Stimulated activated memory B cell treated with anti-CD40 and anti-IgM and Interleukin-4, amounts not matched to agents 10 μg/mL and 1 μg/mL and 100 μg/mL, for 72 hours (primary cell): Measurements from ENCODE around the gene NEDD4L.
A peak's percentile ranks its signal among the peaks of the same experiment; 100 is the strongest.

Experiments used
- ATAC-seq: fragments of 150-1000 bp; cut with Tn5 transposase; 2 replicates; pipeline ENCODE4 v1.10.0; 2021
- H3K27ac Mint-ChIP-seq: one replicate; pipeline ENCODE4 v1.8.0; 2022; ENCODE audit warnings: mild to moderate bottlenecking, mixed read lengths
- H3K27me3 Mint-ChIP-seq: one replicate; pipeline ENCODE4 v1.8.0; 2022; ENCODE audit warnings: mixed read lengths
- H3K36me3 Mint-ChIP-seq: one replicate; pipeline ENCODE4 v1.8.0; 2022; ENCODE audit warnings: mixed read lengths
- H3K4me1 Mint-ChIP-seq: one replicate; pipeline ENCODE4 v1.8.0; 2022; ENCODE audit warnings: mixed read lengths
- H3K4me3 Mint-ChIP-seq: one replicate; pipeline ENCODE4 v1.8.0; 2022; ENCODE audit warnings: mild to moderate bottlenecking, moderate library complexity, mixed read lengths
- H3K9me3 Mint-ChIP-seq: one replicate; pipeline ENCODE4 v1.8.0; 2022; ENCODE audit warnings: mixed read lengths

NEDD4L gene

DNA sequence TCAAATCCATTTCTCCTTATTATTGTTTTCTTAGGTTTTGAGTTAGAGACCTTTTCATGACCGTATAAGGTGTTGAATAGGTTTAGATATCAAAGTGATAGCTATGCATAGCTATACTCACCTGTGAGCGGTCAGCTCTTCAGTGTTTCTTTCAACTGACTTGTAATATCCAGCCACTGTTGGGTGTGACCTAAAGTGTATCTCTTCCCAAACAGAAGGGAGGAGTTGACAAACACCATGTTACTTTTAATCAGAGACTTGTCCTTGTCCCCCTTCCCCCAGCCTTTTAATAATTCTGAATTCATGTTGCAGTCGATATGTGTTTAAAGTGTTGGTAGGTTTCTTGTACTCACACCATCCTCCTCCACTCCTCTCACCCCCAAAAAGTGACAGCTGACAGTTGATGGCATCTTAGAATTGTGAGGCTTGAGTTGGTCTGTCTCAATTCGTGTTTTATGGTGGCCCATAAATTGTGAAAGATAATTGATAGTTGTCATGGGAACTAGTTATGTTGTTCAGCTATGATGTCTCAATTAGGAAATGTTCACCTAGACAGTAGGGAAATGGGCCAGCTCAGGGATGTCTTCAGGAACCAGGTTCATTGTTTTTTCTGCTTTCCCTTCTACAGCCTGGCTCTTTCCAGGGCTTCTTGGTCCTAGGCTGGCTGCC lies 12.0 kb downstream of the NEDD4L start:
- no peaks in the 10 kb centered on the region for H3K9me3 Mint-ChIP-seq
- peaks cover 13% of the 10 kb centered on the region for H3K4me1 Mint-ChIP-seq
- H3K4me3 Mint-ChIP-seq = no peak overlapping the region
- H3K27ac Mint-ChIP-seq = no peak overlapping the region
- H3K27me3 Mint-ChIP-seq = no peaks in the 10 kb centered on the region
- no peak for ATAC-seq
- H3K36me3 Mint-ChIP-seq = peaks cover 6% of the 10 kb centered on the region

DNA sequence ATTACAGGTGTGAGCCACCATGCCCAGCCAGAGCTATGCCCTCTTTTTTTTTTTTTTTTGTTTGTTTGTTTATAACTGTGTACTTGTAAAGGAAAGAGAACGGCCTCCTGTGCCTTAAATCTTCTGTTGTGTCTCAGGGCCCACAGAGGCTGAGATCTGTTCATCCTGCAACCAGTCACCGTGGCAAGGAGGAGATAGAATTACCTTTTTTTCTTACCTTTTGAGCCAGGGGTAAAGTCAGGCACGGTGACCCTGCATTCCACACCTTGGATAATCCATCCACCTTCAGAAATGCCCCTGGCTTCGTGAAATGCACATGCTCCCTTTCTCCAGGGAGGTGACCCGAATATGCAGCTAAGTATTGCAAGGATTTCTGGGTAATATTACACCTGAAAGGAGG lies 12.8 kb downstream of the NEDD4L start:
- Mint-ChIP-seq H3K27me3 (no peaks in the 10 kb centered on the region), H3K9me3 (no peaks in the 10 kb centered on the region), H3K36me3 (peaks cover 6% of the 10 kb centered on the region), H3K27ac (no peak overlapping the region), H3K4me1 (peaks cover 11% of the 10 kb centered on the region), H3K4me3 (no peak overlapping the region)
- ATAC-seq = no peak

DNA sequence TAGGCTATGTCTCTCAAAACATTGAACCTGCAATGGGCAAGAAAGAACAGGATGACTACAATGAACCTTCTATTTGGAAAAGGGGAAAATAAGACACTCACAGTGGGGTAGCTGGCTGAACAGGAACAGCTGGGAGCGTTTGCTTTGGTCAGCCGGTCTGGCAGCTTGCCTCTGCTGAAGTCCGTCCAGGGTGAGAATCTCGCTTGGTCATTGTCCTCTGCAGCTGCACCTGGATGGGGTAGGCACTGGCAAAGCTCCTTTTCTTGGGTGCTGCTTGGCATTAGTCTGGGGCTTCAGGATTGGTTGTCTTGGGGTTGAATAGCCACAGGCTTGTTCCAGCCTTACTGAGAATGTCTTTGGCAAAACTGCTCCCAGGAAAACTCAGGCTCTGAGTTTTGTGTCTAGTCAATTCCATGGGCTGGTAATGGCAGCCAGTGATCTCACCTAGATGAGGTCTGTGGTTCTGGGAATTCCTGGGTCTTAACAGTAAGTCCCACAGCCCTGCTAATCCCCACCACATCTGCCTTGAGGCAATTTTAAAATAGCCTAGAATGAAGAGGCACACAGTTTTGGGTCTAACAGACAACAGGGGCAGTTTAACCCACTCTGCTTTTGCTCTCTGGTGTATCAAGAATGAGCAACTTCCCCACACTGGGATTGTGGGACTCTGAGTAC lies 13.4 kb downstream of the NEDD4L start:
- H3K9me3 Mint-ChIP-seq = no peaks in the 10 kb centered on the region
- no peak overlapping the region for H3K27ac Mint-ChIP-seq
- H3K27me3 Mint-ChIP-seq = no peaks in the 10 kb centered on the region
- peaks cover 6% of the 10 kb centered on the region for H3K4me1 Mint-ChIP-seq
- ATAC-seq = no peak
- H3K4me3 Mint-ChIP-seq = no peak overlapping the region
- H3K36me3 Mint-ChIP-seq = peaks cover 6% of the 10 kb centered on the region

DNA sequence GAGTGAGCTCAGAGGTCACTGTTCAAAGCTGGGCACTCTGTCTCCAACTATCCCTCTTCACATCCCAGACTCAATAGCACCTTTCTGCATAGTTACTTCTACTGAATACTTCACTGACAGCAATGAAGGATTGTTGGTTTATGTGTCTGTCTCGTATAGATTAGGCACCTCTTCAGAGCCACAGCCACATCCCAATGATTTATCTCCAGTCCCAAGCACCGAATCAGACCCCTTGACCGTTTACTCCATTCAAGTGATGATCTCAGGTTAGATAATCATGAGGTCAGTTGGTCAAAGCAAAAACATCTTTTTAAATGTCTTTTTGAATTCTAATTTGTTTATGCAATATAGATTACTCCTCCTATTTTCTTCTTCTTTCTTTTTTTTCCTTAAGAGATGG lies 14.7 kb downstream of the NEDD4L start:
- Mint-ChIP-seq H3K27me3 (no peaks in the 10 kb centered on the region), H3K9me3 (no peaks in the 10 kb centered on the region), H3K27ac (peak overlapping the region; percentile 6), H3K4me3 (no peak overlapping the region), H3K36me3 (peaks cover 2% of the 10 kb centered on the region), H3K4me1 (peaks cover 6% of the 10 kb centered on the region)
- no peak for ATAC-seq

DNA sequence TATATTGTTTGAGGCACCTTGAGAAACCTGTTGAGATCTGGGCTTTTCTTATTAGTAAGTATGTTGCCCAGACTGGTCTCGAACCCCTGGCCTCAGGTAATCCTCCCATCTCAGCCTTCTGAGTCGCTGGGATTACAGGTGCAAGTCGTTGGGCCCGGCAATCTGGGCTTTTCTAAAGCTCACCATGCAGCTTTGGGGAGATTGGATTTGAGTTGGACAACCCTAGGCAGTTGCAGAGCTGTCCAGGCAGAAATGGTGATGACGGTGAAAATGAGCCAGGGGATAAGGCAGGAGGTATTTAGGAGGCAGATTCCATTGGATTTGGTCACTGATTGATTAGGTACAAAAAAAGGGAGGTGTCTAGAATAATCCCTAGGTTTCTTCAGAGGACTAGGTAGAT lies 16.2 kb downstream of the NEDD4L start:
- H3K27me3 Mint-ChIP-seq = no peaks in the 10 kb centered on the region
- no peak for ATAC-seq
- H3K4me1 Mint-ChIP-seq = peaks cover 16% of the 10 kb centered on the region
- no peaks in the 10 kb centered on the region for H3K9me3 Mint-ChIP-seq
- H3K4me3 Mint-ChIP-seq = no peak overlapping the region
- H3K36me3 Mint-ChIP-seq = no peaks in the 10 kb centered on the region
- no peak overlapping the region for H3K27ac Mint-ChIP-seq

DNA sequence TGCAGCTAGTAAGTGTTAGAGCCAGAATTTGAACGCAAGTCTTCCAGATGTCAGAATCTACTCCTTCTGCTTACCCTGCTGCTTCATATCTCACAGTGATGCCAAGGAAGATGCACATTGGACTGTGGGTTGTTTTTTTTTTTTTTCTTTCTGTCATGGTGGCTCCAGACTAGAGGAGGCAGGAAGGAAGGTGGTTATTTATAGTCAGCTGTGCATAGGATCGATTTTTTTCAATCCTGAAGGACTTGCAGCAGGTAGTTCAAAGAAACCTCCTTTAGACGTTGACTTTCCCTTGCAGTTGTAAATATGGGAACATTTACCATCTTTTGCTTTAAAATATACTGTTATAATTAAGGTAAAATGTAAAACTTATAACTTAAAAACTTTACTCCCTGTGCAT lies 17.3 kb downstream of the NEDD4L start:
- H3K9me3 Mint-ChIP-seq = no peaks in the 10 kb centered on the region
- no peak overlapping the region for H3K4me3 Mint-ChIP-seq
- peaks cover 1% of the 10 kb centered on the region for H3K36me3 Mint-ChIP-seq
- ATAC-seq = no peak
- H3K27me3 Mint-ChIP-seq = no peaks in the 10 kb centered on the region
- H3K27ac Mint-ChIP-seq = no peak overlapping the region
- peaks cover 17% of the 10 kb centered on the region for H3K4me1 Mint-ChIP-seq

DNA sequence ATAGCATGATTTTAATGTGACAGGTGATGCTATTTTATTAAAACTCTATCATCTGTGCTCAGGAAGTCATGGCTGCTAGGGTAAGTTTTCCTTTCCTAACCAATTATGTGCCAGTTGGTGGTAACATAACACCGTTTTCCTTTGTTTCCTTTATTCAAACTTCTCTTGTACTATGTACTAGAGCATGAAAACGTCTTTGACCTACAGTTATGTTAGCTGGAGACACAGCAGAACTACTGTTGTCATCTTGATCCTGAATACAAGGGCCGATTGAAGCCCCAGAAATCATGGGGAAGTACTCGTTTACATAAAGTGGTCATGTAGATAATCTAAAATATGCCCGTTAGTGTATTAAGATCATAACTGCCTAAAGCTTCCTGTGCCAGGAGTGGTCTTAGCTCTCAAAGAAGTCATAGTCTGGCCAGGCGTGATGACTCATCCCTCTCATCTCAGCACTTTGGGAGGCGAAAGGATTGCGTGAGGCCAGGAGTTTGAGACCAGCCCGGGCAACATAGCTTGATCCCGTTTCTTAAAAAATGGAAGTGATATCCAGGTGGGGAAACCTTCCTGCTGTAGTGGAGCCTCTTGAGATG lies 20.5 kb downstream of the NEDD4L start:
- Mint-ChIP-seq H3K36me3 (peaks cover 6% of the 10 kb centered on the region), H3K27ac (no peak overlapping the region), H3K4me1 (peaks cover 14% of the 10 kb centered on the region), H3K4me3 (no peak overlapping the region), H3K9me3 (no peaks in the 10 kb centered on the region), H3K27me3 (no peaks in the 10 kb centered on the region)
- ATAC-seq = no peak

DNA sequence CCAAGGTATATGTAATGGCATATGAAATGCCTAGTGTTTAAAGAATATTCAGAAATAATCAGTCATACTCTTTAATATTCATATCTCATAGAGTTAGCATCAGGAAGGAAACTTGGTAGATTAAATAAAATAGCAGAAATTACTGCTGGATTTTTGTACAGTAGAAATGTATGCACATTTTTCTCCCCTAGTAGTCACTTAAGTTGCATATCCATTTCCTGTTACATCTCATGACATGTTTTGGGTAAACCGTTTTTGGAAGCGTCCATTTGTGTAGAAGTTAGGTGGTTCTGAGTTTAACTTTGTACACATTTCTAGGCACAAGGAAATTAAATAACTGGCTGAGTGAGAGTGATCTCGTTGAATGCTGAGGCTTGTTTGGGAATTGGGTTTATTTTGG lies 21.9 kb downstream of the NEDD4L start:
- Mint-ChIP-seq H3K27me3 (no peaks in the 10 kb centered on the region), H3K36me3 (peaks cover 6% of the 10 kb centered on the region)

DNA sequence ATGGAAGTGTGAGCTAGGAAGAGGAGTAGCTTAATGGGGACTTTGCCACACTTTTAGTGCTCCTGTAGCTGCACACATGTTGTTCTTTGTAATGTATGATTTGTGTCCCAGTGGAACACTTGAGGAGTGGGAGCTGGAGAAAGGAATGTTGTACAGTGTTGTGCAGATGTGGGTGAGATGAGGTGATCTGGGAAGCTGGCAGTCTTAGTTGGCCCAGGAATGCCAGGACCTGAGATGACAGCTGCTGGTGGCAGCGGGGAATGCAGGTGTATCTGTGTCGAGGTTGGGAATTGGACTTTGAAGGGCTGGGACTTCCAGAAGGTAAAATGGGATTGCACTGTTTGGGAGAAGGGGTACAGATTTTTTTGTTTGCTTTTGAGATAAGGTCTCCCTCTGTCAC lies 23.6 kb downstream of the NEDD4L start:
- H3K27me3 Mint-ChIP-seq = no peaks in the 10 kb centered on the region
- no peak for ATAC-seq
- no peaks in the 10 kb centered on the region for H3K9me3 Mint-ChIP-seq
- no peak overlapping the region for H3K4me3 Mint-ChIP-seq
- no peak overlapping the region for H3K27ac Mint-ChIP-seq
- H3K36me3 Mint-ChIP-seq = peaks cover 11% of the 10 kb centered on the region
- peaks cover 14% of the 10 kb centered on the region for H3K4me1 Mint-ChIP-seq

More for the DNA sequence above, 21.9 kb downstream of the NEDD4L start:
- Mint-ChIP-seq H3K27ac (no peak overlapping the region), H3K9me3 (no peaks in the 10 kb centered on the region), H3K4me3 (no peak overlapping the region), H3K4me1 (peaks cover 14% of the 10 kb centered on the region)
- no peak for ATAC-seq

DNA sequence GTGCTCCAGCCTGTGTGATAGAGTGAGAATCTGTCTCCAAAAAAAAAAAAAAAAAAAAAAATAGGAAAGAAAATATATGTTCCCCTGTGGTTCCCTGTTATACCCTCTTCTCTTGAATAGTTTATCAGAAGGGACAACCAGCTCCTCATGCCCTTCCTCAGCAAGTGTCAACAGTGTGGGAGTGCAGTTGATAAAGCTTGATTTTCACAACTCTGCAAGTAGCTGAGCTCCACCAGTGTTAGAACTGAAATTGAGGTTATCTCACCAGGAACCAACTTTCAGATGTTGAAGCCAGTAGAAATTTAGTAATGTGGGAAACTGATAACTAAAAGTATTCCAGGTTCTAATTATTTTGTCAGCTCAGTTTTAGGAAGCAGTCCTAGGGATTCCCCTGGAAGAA lies 25.1 kb downstream of the NEDD4L start:
- no peaks in the 10 kb centered on the region for H3K27me3 Mint-ChIP-seq
- no peak overlapping the region for H3K27ac Mint-ChIP-seq
- H3K4me1 Mint-ChIP-seq = peaks cover 13% of the 10 kb centered on the region
- H3K4me3 Mint-ChIP-seq = no peak overlapping the region
- H3K36me3 Mint-ChIP-seq = peaks cover 11% of the 10 kb centered on the region
- no peaks in the 10 kb centered on the region for H3K9me3 Mint-ChIP-seq
- ATAC-seq = no peak

DNA sequence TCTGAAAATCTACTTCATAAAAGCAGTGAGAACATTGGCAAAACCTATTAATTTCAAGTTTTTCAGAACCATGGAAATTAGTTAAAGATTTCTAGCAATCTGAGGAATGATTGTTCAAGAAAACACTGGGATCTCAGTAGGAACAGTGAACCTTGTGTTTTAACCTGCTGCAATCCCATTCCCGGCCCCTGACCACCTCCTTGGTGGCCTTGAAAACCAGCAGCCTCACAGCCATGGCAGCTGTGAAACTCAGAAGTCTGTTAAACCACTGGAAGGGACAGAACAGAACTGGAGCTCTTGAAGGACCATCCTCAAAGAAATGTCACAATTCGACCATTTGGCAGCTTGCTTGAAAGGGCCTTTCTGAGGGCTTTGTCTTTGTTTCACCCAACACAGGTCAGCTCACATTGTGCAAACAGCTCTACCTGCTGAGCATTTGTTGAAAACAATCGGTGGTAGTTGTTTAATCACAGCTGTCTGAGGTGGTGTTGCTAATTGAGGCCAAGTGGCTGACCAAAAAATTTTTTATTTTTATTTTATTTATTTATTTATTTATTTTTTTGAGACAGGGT lies 25.8 kb downstream of the NEDD4L start:
- ATAC-seq = no peak
- Mint-ChIP-seq H3K27ac (no peak overlapping the region), H3K9me3 (no peaks in the 10 kb centered on the region), H3K36me3 (peaks cover 11% of the 10 kb centered on the region), H3K27me3 (no peaks in the 10 kb centered on the region), H3K4me3 (no peak overlapping the region), H3K4me1 (peaks cover 5% of the 10 kb centered on the region)

DNA sequence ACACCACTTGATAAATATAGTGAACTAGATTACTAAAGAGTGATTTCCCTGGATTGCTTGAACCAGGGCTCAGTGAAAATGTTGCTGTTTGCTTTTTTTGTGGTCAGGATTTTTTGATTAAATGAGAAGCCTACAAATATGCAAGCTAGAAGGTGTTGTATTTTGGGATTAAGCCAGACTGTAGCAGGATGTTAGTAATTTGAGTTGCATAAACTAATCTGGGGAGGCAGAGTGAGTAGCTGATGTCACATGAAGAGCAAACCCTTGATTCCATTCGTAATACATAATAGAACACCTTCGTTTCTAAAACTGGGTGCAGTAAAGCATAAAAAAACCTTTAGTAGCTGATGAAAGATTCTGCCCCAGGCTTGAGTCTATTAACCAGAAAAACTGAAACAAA lies 32.0 kb downstream of the NEDD4L start:
- peaks cover 18% of the 10 kb centered on the region for H3K4me1 Mint-ChIP-seq
- ATAC-seq = no peak
- H3K27ac Mint-ChIP-seq = no peak overlapping the region
- H3K9me3 Mint-ChIP-seq = no peaks in the 10 kb centered on the region
- peaks cover 5% of the 10 kb centered on the region for H3K36me3 Mint-ChIP-seq
- H3K27me3 Mint-ChIP-seq = no peaks in the 10 kb centered on the region
- H3K4me3 Mint-ChIP-seq = no peak overlapping the region

DNA sequence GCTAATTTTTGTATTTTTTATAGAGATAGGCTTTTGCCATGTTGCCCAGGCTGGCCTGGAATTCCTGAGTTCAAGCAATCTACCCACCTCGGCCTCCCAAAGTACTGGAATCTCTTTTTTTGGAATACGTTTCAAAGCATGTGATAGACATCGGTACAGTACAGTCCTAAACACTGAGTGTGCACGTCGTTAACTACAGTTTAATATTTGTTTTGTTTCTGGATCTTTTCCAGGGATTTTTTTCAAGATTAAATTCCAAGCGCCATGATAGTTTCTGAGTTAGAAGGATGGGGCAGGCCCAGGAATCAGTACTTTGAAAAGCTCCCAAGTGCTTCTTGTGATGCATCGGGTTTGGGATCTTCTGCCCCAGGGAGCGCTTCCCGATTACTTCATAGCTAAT lies 33.3 kb downstream of the NEDD4L start:
- peaks cover 18% of the 10 kb centered on the region for H3K4me1 Mint-ChIP-seq
- H3K36me3 Mint-ChIP-seq = no peaks in the 10 kb centered on the region
- H3K27ac Mint-ChIP-seq = no peak overlapping the region
- H3K4me3 Mint-ChIP-seq = no peak overlapping the region
- ATAC-seq = no peak
- no peaks in the 10 kb centered on the region for H3K9me3 Mint-ChIP-seq
- H3K27me3 Mint-ChIP-seq = no peaks in the 10 kb centered on the region

DNA sequence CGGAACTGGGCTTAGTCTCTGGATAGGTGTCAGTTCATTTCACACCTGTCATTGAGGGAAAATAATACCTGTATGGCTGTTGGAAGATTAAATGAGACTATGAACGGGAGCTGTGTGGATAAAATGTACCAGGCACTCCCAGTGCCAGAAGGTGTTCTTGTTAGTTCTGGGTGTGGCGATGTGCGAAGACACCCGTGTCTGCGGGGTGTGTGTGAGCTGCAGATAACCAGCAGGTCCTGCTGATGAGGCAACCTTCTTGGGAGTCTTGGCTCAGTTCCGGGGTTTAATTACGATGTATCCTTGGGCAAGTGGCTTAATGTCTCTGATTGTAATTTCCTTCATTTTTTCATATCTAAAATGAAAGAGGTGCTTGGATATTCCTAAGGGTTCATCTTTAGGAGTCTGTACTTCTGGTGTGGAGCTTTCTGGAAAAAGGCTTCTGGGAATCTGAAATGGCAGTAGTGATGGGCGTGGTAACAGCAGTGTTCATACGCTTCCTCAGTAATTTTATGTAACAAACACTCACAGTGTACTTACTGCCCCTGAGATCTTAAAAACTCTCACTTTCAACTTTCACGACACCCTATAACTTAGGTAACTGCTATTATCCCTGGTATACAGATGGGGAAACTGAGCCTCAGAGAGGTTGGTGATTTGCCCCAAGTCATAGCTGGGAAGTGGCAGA lies 35.0 kb downstream of the NEDD4L start:
- peaks cover 2% of the 10 kb centered on the region for H3K9me3 Mint-ChIP-seq
- no peak overlapping the region for H3K27ac Mint-ChIP-seq
- H3K36me3 Mint-ChIP-seq = no peaks in the 10 kb centered on the region
- peaks cover 18% of the 10 kb centered on the region for H3K4me1 Mint-ChIP-seq
- ATAC-seq = no peak
- H3K27me3 Mint-ChIP-seq = no peaks in the 10 kb centered on the region
- no peak overlapping the region for H3K4me3 Mint-ChIP-seq

DNA sequence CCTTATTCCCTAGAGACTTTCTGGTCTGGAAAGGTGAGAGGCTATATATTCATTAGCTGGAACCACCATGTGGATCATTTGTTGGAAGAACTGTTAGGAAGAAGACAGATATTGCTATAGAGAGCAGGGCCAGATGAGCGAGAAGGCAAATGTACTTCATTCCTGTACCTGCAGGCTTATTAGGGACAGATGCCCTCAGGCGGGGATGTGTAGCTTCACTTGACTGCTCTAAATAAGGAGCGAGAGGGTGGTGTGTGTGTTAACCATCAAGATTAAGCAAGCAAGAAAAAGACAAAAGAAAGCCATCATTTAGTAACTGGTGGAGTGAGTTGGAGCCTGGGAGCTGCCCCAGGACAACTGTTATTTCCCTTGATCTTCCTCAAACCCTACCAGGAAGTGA lies 36.4 kb downstream of the NEDD4L start:
- H3K9me3 Mint-ChIP-seq = peaks cover 6% of the 10 kb centered on the region
- no peak for ATAC-seq

More for the DNA sequence above, 36.4 kb downstream of the NEDD4L start:
- Mint-ChIP-seq H3K27me3 (no peaks in the 10 kb centered on the region), H3K4me1 (peaks cover 18% of the 10 kb centered on the region), H3K36me3 (no peaks in the 10 kb centered on the region), H3K27ac (no peak overlapping the region), H3K4me3 (no peak overlapping the region)
